Measurements from ENCODE around the gene FOXA2.

Gene FOXA2

GRCh38 chr20:22583773-22584521 is 425 bp downstream of the FOXA2 start:
- DNase-seq, result no peak

GRCh38 chr20:22582964-22583772 is 1.2 kb downstream of the FOXA2 start:
- DNase-seq, result no peak

- no peak for DNase-seq
Observed at GRCh38 chr20:22582386-22582963, 1.9 kb downstream of the FOXA2 start.

- DNase-seq, result no peak
Observed at GRCh38 chr20:22581437-22582385, 2.7 kb downstream of the FOXA2 start.

GRCh38 chr20:22579711-22580697 is 4.4 kb downstream of the FOXA2 start:
- no peak for DNase-seq

- DNase-seq, result no peak
Observed at GRCh38 chr20:22579119-22579427, 5.3 kb downstream of the FOXA2 start.

- DNase-seq, result no peak
Observed at GRCh38 chr20:22578221-22579118, 5.9 kb downstream of the FOXA2 start.

GRCh38 chr20:22577515-22578220 is 6.7 kb downstream of the FOXA2 start:
- no peak for DNase-seq

- DNase-seq, result no peak
Observed at GRCh38 chr20:22576733-22577514, 7.4 kb downstream of the FOXA2 start.

GRCh38 chr20:22576273-22576672 is 8.1 kb downstream of the FOXA2 start:
- DNase-seq, result no peak

- DNase-seq, result no peak
Observed at GRCh38 chr20:22575737-22576136, 8.6 kb downstream of the FOXA2 start.

- DNase-seq, result no peak
Observed at GRCh38 chr20:22575087-22575721, 9.2 kb downstream of the FOXA2 start.

GRCh38 chr20:22574545-22575086 is 9.8 kb downstream of the FOXA2 start:
- DNase-seq, result no peak

- no peak for DNase-seq
Observed at GRCh38 chr20:22572491-22572890, 11.9 kb downstream of the FOXA2 start.

GRCh38 chr20:22572023-22572422 is 12.3 kb downstream of the FOXA2 start:
- DNase-seq, result no peak

GRCh38 chr20:22569353-22569752 is 15.0 kb downstream of the FOXA2 start:
- no peak for DNase-seq

GRCh38 chr20:22568872-22569344 is 15.5 kb downstream of the FOXA2 start:
- DNase-seq, result no peak

All from stimulated activated CD4-positive, alpha-beta T cell treated with anti-CD3 and anti-CD28 coated beads, Interleukin-1b, Interleukin-23, amount 100 ng/mL, for 48 hours (primary cell).